Measurements from ENCODE around the gene CLDN10. TPM values are rescaled to one million over a fixed set of nuclear protein-coding genes. Genes with fewer than 3 reads are reported as not detected.

The CLDN10 gene
- total and polyA plus RNA-seq, 8 donors = 1.3 to 2.1 TPM; not detected in 6

GRCh38 chr13:95596701-95597100, 44.2 kb downstream of the CLDN10 start:
- TF ChIP-seq CTCF (IDR thresholded peaks at IDR 0.05) (no peak), POLR2A (IDR thresholded peaks at IDR 0.05) (no peak), POLR2AphosphoS5 (IDR thresholded peaks at IDR 0.05) (no peak), EP300 (IDR thresholded peaks at IDR 0.05) (no peak)
- Histone ChIP-seq H3K36me3 (peaks cover 0 to 11% (median 5%) of the 10 kb centered on the region in 4 donors), H3K4me1 (no peaks in the 10 kb centered on the region), H3K4me3 (no peak overlapping the region), H3K27me3 (no peaks in the 10 kb centered on the region), H3K9me3 (no peaks in the 10 kb centered on the region), H3K27ac (no peak overlapping the region)
- no peak for DNase-seq
- intact Hi-C loops (cut with DNase I; ENCODE audit: low total_unique reads) = no loop called here
- 23 to 50% (median 41%) methylated on average over 1 of the region's 1 CpG for WGBS, 5 donors

- no peaks in the 10 kb centered on the region for H3K9me3 ChIP-seq
- no peak overlapping the region for H3K4me3 ChIP-seq
- H3K27me3 ChIP-seq = no peaks in the 10 kb centered on the region
- WGBS, 5 donors = 61 to 85% (median 65%) methylated on average over 2 of the region's 2 CpGs
- H3K4me1 ChIP-seq = peaks cover 0 to 8% (median 2%) of the 10 kb centered on the region in 4 donors
- DNase-seq = no peak
- no peak for TF ChIP-seq POLR2AphosphoS5 (IDR thresholded peaks at IDR 0.05)
- no peak for TF ChIP-seq POLR2A (IDR thresholded peaks at IDR 0.05)
- TF ChIP-seq CTCF (IDR thresholded peaks at IDR 0.05) = no peak
- no peak for TF ChIP-seq EP300 (IDR thresholded peaks at IDR 0.05)
- H3K27ac ChIP-seq = no peak overlapping the region
- H3K36me3 ChIP-seq = peaks cover 0 to 25% (median 12%) of the 10 kb centered on the region in 4 donors
- intact Hi-C loops (cut with DNase I; ENCODE audit: low total_unique reads) = no loop called here
Measured at GRCh38 chr13:95601216-95601615, 48.7 kb downstream of the CLDN10 start.

GRCh38 chr13:95601906-95602305, 49.4 kb downstream of the CLDN10 start:
- TF ChIP-seq POLR2AphosphoS5 (IDR thresholded peaks at IDR 0.05) = no peak
- TF ChIP-seq POLR2A (IDR thresholded peaks at IDR 0.05) = no peak
- TF ChIP-seq CTCF (IDR thresholded peaks at IDR 0.05) = no peak
- TF ChIP-seq EP300 (IDR thresholded peaks at IDR 0.05) = no peak
- peaks cover 0 to 25% (median 12%) of the 10 kb centered on the region in 4 donors for H3K36me3 ChIP-seq
- intact Hi-C loops (cut with DNase I; ENCODE audit: low total_unique reads) = no loop called here
- H3K9me3 ChIP-seq = no peaks in the 10 kb centered on the region
- no peak overlapping the region for H3K4me3 ChIP-seq
- H3K27ac ChIP-seq = no peak overlapping the region
- H3K27me3 ChIP-seq = no peaks in the 10 kb centered on the region
- WGBS, 5 donors = 87 to 94% (median 91%) methylated on average over 6 of the region's 6 CpGs
- DNase-seq = no peak
- peaks cover 0 to 8% (median 2%) of the 10 kb centered on the region in 4 donors for H3K4me1 ChIP-seq

GRCh38 chr13:95603887-95604555, 51.5 kb downstream of the CLDN10 start:
- H3K27me3 ChIP-seq = no peaks in the 10 kb centered on the region
- intact Hi-C loops (cut with DNase I; ENCODE audit: low total_unique reads) = no loop called here
- H3K27ac ChIP-seq = no peak overlapping the region
- H3K36me3 ChIP-seq = peaks cover 0 to 25% (median 12%) of the 10 kb centered on the region in 4 donors
- TF ChIP-seq EP300 (IDR thresholded peaks at IDR 0.05) (no peak), POLR2AphosphoS5 (IDR thresholded peaks at IDR 0.05) (no peak), CTCF (IDR thresholded peaks at IDR 0.05) (no peak), POLR2A (IDR thresholded peaks at IDR 0.05) (no peak)
- H3K9me3 ChIP-seq = no peaks in the 10 kb centered on the region
- peaks cover 0 to 12% (median 2%) of the 10 kb centered on the region in 4 donors for H3K4me1 ChIP-seq
- H3K4me3 ChIP-seq = no peak overlapping the region
- WGBS, 5 donors = 53 to 77% (median 59%) methylated on average over 8 to 12 of the region's 12 CpGs
- DNase-seq = peak; percentile 46 to 56

All from stomach (tissue), 9 donors.